K562 (cell line): ENCODE results near the gene ATRX.

Experiments
- CTCF ChIP-seq, 3 experiments: IDR thresholded peaks in 2 of 3; conservative IDR thresholded peaks in 1 of 3; 2 replicates each; pipeline ENCODE4 v1.5.1; 2011 to 2012; ENCODE audit warnings: low read length in 3 of 3, mild to moderate bottlenecking in 3 of 3, control low read depth in 2 of 3, improper control_type of control experiment in 1 of 3, inconsistent platforms in 1 of 3, low read depth in 1 of 3, mixed read lengths in 1 of 3, moderate library complexity in 1 of 3; ENCODE audit not compliant: insufficient read depth in 2 of 3
- ZNF354B ChIP-seq: fragments of 250-450 bp; sonication (Bioruptor Pico); IDR thresholded peaks from 2 replicates; pipeline ENCODE4 v1.4.0; 2020

GRCh38 chrX:77640702-77641101 is 145.3 kb downstream of the ATRX start:
- TF ChIP-seq CTCF (IDR thresholded peaks at IDR 0.05 in 2 of 3, conservative IDR thresholded peaks at IDR 0.05 in 1 of 3; ENCODE audit: insufficient read depth in 2 of 3, low read depth in 1 of 3, low read length in 3 of 3) (no peak), ZNF354B (CRISPR knock-in tag) (no peak)
